Neural cell (in vitro differentiated cells): ENCODE data around the gene ITGA11. TPM values are rescaled to one million over a fixed set of nuclear protein-coding genes. Genes with fewer than 3 reads are reported as not detected.

Source experiments
- H2AFZ ChIP-seq: fragments of 200-600, 300-800 bp; sonication (generic), shearing (Covaris generic); 2 replicates; pipeline ENCODE4 v1.6.0; 2014; ENCODE audit warnings: low read depth, mild to moderate bottlenecking, antibody characterized with exemption, low read length, moderate library complexity
- H3F3A ChIP-seq: fragments of 200-600 bp; shearing (Covaris generic); 2 replicates; pipeline ENCODE4 v1.6.1; 2016; ENCODE audit warnings: mild to moderate bottlenecking, moderate library complexity, mixed read lengths, antibody characterized with exemption, low read length; ENCODE audit not compliant: insufficient read depth, poor library complexity, severe bottlenecking
- H3K27ac ChIP-seq: fragments of 200-600, 300-800 bp; sonication (generic), shearing (Covaris generic); 2 replicates; pipeline ENCODE4 v1.5.1; 2014; ENCODE audit warnings: mild to moderate bottlenecking, low read length, moderate library complexity
- H3K27me3 ChIP-seq: fragments of 300-800, 200-600 bp; sonication (generic), shearing (Covaris generic); 2 replicates; pipeline ENCODE4 v1.6.0; 2014; ENCODE audit warnings: mild to moderate bottlenecking, low read depth, low read length, moderate library complexity; ENCODE audit not compliant: insufficient read depth
- H3K36me3 ChIP-seq: fragments of 300-800, 200-600 bp; sonication (generic), shearing (Covaris generic); 2 replicates; pipeline ENCODE4 v1.5.1; 2014; ENCODE audit warnings: mild to moderate bottlenecking, antibody characterized with exemption, low read length, moderate library complexity; ENCODE audit not compliant: insufficient read depth
- H3K4me2 ChIP-seq: fragments of 300-800, 200-600 bp; sonication (generic), shearing (Covaris generic); 2 replicates; pipeline ENCODE4 v1.6.0; 2014; ENCODE audit warnings: mild to moderate bottlenecking, low read length
- H3K4me3 ChIP-seq: fragments of 300-800, 200-600 bp; sonication (generic), shearing (Covaris generic); 2 replicates; pipeline ENCODE4 v1.5.1; 2014; ENCODE audit warnings: mild to moderate bottlenecking, low read length, moderate library complexity
- H3K79me2 ChIP-seq: fragments of 200-600 bp; shearing (Covaris generic); replicated peaks from 2 replicates; pipeline ENCODE4 v1.6.0; 2014; ENCODE audit warnings: mild to moderate bottlenecking, low read length, moderate library complexity; ENCODE audit not compliant: insufficient read depth
- H3K9ac ChIP-seq: fragments of 300-800, 200-600 bp; sonication (generic), shearing (Covaris generic); 2 replicates; pipeline ENCODE4 v1.6.1; 2016; ENCODE audit warnings: mild to moderate bottlenecking, low read length, mixed read lengths
- H3K9me2 ChIP-seq: fragments of 200-600 bp; shearing (Covaris generic); 2 replicates; pipeline ENCODE4 v1.6.1; 2016; ENCODE audit warnings: mild to moderate bottlenecking, low read length, mixed read lengths; ENCODE audit not compliant: insufficient read depth
- H3K9me3 ChIP-seq: fragments of 200-600, 300-800 bp; sonication (generic), shearing (Covaris generic); 2 replicates; pipeline ENCODE4 v1.6.1; 2016; ENCODE audit warnings: mild to moderate bottlenecking, mixed run types, low read length, moderate library complexity, mixed read lengths
- H4K20me1 ChIP-seq: fragments of 200-600 bp; shearing (Covaris generic); 2 replicates; pipeline ENCODE4 v1.6.1; 2016; ENCODE audit warnings: mild to moderate bottlenecking, mixed run types; ENCODE audit not compliant: insufficient read depth
- EP300 ChIP-seq: fragments of 450-650 bp; conservative IDR thresholded peaks from 2 replicates; pipeline ENCODE4 v1.6.1; 2014; ENCODE audit warnings: antibody characterized with exemption, mild to moderate bottlenecking, moderate library complexity; ENCODE audit not compliant: poor library complexity, severe bottlenecking
- EZH2 ChIP-seq: fragments of 200-600, 300-800 bp; shearing (Covaris generic), sonication (generic); IDR thresholded peaks from 2 replicates; pipeline ENCODE4 v1.6.1; 2014; ENCODE audit warnings: antibody characterized with exemption, low read length, borderline replicate concordance, mild to moderate bottlenecking; ENCODE audit not compliant: insufficient read depth, poor library complexity, severe bottlenecking
- MXI1 ChIP-seq: fragments of 450-650 bp; conservative IDR thresholded peaks from 2 replicates; pipeline ENCODE4 v1.6.1; 2014; ENCODE audit warnings: antibody characterized with exemption, mild to moderate bottlenecking; ENCODE audit not compliant: poor library complexity, severe bottlenecking
- POLR2AphosphoS5 ChIP-seq: IDR thresholded peaks from 2 replicates; pipeline ENCODE4 v1.6.1; 2012
- RAD21 ChIP-seq: fragments of 450-650 bp; conservative IDR thresholded peaks from 2 replicates; pipeline ENCODE4 v1.6.1; 2014; ENCODE audit warnings: antibody characterized with exemption, mild to moderate bottlenecking, moderate library complexity
- SMC3 ChIP-seq: fragments of 450-650 bp; conservative IDR thresholded peaks from 2 replicates; pipeline ENCODE4 v1.6.1; 2014; ENCODE audit warnings: antibody characterized with exemption, mild to moderate bottlenecking, moderate library complexity; ENCODE audit not compliant: poor library complexity
- TAF1 ChIP-seq: IDR thresholded peaks from 2 replicates; pipeline ENCODE4 v1.6.1; 2012; ENCODE audit warnings: low read depth
- polyA plus RNA-seq: library from polyadenylated mRNA; depleted of rRNA; stranded (reverse); fragments of >200 nt; gene quantifications from 2 replicates; pipeline ENCODE4 v1.2.3, GENCODE V29; 2014
- TF ChIP-seq, protein P1 (sequence below): fragments of 450-650 bp; IDR thresholded peaks from 2 replicates; pipeline ENCODE4 v1.5.1; 2014; ENCODE audit warnings: antibody characterized with exemption, mild to moderate bottlenecking, moderate library complexity; ENCODE audit not compliant: poor library complexity, severe bottlenecking
- TF ChIP-seq, protein P2 (sequence below): IDR thresholded peaks from 2 replicates; pipeline ENCODE4 v1.6.1; 2012; ENCODE audit warnings: borderline replicate concordance

Gene ITGA11
- polyA plus RNA-seq, 1 donor from 2014 or later, result not detected

DNA sequence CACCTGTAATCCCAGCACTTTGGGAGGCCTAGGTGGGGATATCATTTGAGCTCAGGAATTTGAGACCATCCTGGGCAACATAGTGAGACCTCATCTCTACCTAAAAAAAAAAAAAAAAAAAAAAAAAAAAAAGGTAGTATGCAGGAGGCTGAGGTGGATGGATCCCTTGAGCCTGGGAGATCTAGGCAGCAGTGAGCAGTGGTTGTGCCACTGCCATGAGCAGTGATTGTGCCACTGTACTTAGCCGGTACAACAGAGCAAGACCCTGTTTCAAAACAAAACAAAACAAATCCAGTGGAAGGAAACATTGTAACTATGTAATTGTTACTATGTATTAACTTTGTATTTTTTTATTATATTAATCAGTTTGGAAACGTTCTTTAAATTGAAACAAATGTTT lies 148.6 kb downstream of the ITGA11 start:
- H3K9ac ChIP-seq, result no peak overlapping the region
- no peaks in the 10 kb centered on the region for H3F3A ChIP-seq
- H3K27me3 ChIP-seq, result no peaks in the 10 kb centered on the region
- H3K27ac ChIP-seq, result no peak overlapping the region
- H3K4me2 ChIP-seq, result no peak overlapping the region
- H3K79me2 ChIP-seq, result peaks cover 97% of the 10 kb centered on the region
- no peak for TF ChIP-seq POLR2AphosphoS5
- no peak for TF ChIP-seq RAD21
- TF ChIP-seq, protein P1, sequence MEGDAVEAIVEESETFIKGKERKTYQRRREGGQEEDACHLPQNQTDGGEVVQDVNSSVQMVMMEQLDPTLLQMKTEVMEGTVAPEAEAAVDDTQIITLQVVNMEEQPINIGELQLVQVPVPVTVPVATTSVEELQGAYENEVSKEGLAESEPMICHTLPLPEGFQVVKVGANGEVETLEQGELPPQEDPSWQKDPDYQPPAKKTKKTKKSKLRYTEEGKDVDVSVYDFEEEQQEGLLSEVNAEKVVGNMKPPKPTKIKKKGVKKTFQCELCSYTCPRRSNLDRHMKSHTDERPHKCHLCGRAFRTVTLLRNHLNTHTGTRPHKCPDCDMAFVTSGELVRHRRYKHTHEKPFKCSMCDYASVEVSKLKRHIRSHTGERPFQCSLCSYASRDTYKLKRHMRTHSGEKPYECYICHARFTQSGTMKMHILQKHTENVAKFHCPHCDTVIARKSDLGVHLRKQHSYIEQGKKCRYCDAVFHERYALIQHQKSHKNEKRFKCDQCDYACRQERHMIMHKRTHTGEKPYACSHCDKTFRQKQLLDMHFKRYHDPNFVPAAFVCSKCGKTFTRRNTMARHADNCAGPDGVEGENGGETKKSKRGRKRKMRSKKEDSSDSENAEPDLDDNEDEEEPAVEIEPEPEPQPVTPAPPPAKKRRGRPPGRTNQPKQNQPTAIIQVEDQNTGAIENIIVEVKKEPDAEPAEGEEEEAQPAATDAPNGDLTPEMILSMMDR, result no peak
- TF ChIP-seq SMC3, result no peak
- no peak for TF ChIP-seq MXI1
- TF ChIP-seq TAF1, result no peak
- TF ChIP-seq EZH2, result no peak
- TF ChIP-seq, protein P2, sequence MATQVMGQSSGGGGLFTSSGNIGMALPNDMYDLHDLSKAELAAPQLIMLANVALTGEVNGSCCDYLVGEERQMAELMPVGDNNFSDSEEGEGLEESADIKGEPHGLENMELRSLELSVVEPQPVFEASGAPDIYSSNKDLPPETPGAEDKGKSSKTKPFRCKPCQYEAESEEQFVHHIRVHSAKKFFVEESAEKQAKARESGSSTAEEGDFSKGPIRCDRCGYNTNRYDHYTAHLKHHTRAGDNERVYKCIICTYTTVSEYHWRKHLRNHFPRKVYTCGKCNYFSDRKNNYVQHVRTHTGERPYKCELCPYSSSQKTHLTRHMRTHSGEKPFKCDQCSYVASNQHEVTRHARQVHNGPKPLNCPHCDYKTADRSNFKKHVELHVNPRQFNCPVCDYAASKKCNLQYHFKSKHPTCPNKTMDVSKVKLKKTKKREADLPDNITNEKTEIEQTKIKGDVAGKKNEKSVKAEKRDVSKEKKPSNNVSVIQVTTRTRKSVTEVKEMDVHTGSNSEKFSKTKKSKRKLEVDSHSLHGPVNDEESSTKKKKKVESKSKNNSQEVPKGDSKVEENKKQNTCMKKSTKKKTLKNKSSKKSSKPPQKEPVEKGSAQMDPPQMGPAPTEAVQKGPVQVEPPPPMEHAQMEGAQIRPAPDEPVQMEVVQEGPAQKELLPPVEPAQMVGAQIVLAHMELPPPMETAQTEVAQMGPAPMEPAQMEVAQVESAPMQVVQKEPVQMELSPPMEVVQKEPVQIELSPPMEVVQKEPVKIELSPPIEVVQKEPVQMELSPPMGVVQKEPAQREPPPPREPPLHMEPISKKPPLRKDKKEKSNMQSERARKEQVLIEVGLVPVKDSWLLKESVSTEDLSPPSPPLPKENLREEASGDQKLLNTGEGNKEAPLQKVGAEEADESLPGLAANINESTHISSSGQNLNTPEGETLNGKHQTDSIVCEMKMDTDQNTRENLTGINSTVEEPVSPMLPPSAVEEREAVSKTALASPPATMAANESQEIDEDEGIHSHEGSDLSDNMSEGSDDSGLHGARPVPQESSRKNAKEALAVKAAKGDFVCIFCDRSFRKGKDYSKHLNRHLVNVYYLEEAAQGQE, result no peak
- TF ChIP-seq EP300, result no peak
- no peak overlapping the region for H2AFZ ChIP-seq
- no peak overlapping the region for H3K4me3 ChIP-seq
- no peaks in the 10 kb centered on the region for H3K9me3 ChIP-seq
- peaks cover 10% of the 10 kb centered on the region for H3K36me3 ChIP-seq
- no peaks in the 10 kb centered on the region for H4K20me1 ChIP-seq
- H3K9me2 ChIP-seq, result no peaks in the 10 kb centered on the region

DNA sequence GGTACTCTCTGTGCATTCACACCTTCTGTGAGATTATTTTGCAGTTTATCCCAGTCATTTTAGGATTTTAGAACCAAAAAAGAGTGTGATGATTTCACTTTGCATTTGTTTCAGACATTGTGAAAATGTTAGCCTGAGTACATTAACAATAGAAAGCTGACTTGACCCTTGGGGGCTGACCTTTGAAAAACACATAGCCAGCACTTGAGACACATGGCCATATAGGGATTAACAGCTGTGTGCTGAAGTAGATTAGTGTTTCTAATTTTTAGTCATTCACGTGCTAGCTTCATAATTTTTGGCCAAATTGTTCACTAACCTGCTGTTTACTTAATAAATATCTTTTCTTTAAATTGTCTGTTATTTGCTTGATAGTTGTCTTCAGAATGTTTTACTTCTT lies 151.0 kb downstream of the ITGA11 start:
- H3K9me3 ChIP-seq, result no peaks in the 10 kb centered on the region
- peaks cover 4% of the 10 kb centered on the region for H3F3A ChIP-seq
- H4K20me1 ChIP-seq, result no peaks in the 10 kb centered on the region
- peaks cover 75% of the 10 kb centered on the region for H3K79me2 ChIP-seq
- H3K27me3 ChIP-seq, result no peaks in the 10 kb centered on the region
- H2AFZ ChIP-seq, result no peak overlapping the region
- H3K27ac ChIP-seq, result no peak overlapping the region
- peak overlapping the region; percentile 90 for H3K4me3 ChIP-seq
- no peak for TF ChIP-seq RAD21
- TF ChIP-seq POLR2AphosphoS5, result no peak
- H3K9me2 ChIP-seq, result no peaks in the 10 kb centered on the region
- H3K4me2 ChIP-seq, result peak overlapping the region; percentile 72
- H3K9ac ChIP-seq, result peak overlapping the region; percentile 3
- H3K36me3 ChIP-seq, result peaks cover 10% of the 10 kb centered on the region
